Bronchial epithelial cell (primary cell): Measurements from ENCODE around the gene METTL25B. TPM values are rescaled to one million over a fixed set of nuclear protein-coding genes. Genes with fewer than 3 reads are reported as not detected.
"Not testable (repeated sequence)": the region's sequence is repeated elsewhere in the genome, so short reads cannot be mapped to it uniquely, and the experiment has no call there.

Experiments
- DNase-seq: peaks from one replicate; pipeline ENCODE4 v3.0.0-alpha.2; 2010; ENCODE audit warnings: low read depth
- FAIRE-seq: peaks from 2 replicates; lab custom pipeline; 2011; peaks lifted over from hg19 to GRCh38; lab: Jason Lieb, UNC
- H3K27me3 ChIP-seq: 2 replicates; pipeline ENCODE4 v1.5.1; 2011; ENCODE audit warnings: low read length; ENCODE audit not compliant: control insufficient read depth, insufficient read depth
- H3K36me3 ChIP-seq: 2 replicates; pipeline ENCODE4 v1.5.1; 2011; ENCODE audit warnings: low read length; ENCODE audit not compliant: control insufficient read depth, insufficient read depth
- H3K4me3 ChIP-seq: 2 replicates; pipeline ENCODE4 v1.5.1; 2011; ENCODE audit warnings: mild to moderate bottlenecking, low read depth, low read length, control low read depth
- total RNA-seq: library from RNA; depleted of rRNA; stranded (reverse); fragments of >200 nt; gene quantifications from 2 replicates; pipeline ENCODE4 v1.2.1, GENCODE V29; 2014
- TF ChIP-seq, protein P1 (sequence below): IDR thresholded peaks from 2 replicates; pipeline ENCODE4 v1.5.1; 2011; ENCODE audit warnings: mild to moderate bottlenecking, moderate library complexity, low read length, control low read depth, inconsistent platforms; ENCODE audit not compliant: insufficient read depth, severe bottlenecking

The METTL25B gene
- total RNA-seq, 1 donor from 2014 or later = 14.7 TPM

DNA sequence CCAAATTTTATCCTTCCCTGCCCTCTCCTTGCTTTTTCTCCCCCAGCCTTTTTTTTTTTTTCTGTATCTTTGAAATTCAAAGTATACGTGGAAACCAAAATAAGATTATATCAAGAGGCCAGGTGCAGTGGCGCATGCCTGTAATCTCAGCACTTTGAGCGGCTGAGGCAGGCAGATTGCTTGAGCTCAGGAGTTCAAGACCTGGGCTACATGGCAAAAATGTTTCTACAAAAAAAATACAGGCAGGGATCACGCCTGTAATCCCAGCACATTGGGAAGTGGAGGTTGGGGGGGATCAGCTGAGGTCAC is 32.5 kb downstream of the METTL25B start:
- H3K27me3 ChIP-seq = no peaks in the 10 kb centered on the region
- DNase-seq (no peak), FAIRE-seq (no peak)
- TF ChIP-seq, protein P1, sequence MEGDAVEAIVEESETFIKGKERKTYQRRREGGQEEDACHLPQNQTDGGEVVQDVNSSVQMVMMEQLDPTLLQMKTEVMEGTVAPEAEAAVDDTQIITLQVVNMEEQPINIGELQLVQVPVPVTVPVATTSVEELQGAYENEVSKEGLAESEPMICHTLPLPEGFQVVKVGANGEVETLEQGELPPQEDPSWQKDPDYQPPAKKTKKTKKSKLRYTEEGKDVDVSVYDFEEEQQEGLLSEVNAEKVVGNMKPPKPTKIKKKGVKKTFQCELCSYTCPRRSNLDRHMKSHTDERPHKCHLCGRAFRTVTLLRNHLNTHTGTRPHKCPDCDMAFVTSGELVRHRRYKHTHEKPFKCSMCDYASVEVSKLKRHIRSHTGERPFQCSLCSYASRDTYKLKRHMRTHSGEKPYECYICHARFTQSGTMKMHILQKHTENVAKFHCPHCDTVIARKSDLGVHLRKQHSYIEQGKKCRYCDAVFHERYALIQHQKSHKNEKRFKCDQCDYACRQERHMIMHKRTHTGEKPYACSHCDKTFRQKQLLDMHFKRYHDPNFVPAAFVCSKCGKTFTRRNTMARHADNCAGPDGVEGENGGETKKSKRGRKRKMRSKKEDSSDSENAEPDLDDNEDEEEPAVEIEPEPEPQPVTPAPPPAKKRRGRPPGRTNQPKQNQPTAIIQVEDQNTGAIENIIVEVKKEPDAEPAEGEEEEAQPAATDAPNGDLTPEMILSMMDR = no peak
- H3K4me3 ChIP-seq = no peak overlapping the region
- no peaks in the 10 kb centered on the region for H3K36me3 ChIP-seq

DNA sequence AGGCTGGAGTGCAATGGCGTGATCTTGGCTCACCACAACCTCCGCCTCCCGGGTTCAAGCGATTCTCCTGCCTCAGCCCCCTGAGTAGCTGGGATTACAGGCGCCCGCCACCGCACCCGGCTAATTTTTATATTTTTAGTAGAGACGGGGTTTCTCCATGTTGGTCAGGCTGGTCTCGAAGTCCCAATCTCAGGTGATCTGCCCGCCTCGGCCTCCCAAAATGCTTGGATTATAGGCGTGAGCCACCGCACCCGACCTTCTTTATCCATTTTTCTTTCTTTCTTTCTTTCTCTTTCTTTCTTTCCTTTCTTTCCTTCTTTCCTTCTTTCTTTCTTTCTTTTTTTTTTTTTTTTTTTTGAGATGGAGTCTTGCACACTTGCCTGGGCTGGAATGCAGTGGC is 36.9 kb downstream of the METTL25B start:
- H3K4me3 ChIP-seq, FAIRE-seq, H3K36me3 ChIP-seq, DNase-seq, H3K27me3 ChIP-seq: not testable (repeated sequence)

DNA sequence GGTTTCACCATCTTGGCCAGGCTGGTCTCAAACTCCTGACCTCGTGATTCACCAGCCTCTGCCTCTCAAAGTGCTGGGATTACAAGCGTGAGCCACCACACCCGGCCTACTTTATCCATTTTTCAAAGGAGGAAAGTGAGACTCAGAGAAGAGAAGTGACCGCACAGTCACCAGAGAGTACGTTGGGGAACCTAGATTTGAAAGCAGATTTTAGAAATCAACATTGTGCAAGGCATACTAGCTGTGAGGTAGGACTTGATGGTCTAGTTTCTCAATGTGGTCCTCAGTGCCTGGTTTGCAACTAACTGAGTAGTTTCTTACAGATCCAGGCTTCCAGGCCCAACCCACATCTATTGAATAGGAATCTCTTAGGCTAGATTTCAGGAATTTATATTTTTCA is 37.4 kb downstream of the METTL25B start:
- no peak overlapping the region for H3K4me3 ChIP-seq
- FAIRE-seq (no peak), DNase-seq (no peak)
- H3K36me3 ChIP-seq = no peaks in the 10 kb centered on the region
- no peaks in the 10 kb centered on the region for H3K27me3 ChIP-seq
- TF ChIP-seq, protein P1 = no peak

DNA sequence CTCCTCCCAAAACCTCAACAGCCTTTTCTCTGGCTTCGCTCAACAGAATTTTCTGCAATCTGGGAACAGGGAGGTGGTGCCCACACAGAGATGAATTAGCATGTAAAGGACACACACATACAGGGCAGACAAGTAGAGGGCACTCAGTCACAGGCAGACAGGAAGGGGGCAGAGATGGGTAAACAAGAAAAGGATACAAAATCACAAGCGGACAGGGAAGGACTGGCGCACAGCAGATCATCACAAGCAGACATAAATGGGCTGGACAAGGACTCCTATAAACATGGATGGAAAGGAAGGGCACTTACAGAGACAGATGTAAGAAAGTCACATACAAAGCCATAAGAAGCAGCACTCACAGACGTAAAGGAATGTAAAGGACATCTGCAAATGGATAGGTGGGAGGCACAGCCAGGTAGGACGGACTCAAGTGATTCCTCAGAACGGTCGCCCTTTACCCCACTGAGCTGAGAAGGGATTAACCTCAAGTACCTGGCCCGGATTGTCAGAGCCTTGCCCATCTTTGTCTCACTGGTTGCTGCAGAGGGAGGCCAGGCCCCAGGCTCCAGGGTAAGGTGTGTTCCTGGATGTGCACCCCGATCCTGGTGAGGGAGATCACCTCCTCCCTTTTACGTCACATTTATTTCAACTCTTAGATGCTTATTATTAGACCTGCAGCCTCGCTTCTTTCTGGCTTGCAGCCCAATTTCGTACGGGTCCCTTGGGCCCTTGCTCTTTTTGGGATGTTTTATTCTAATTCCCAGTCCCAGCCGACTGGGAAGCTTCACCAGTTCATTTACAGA is 38.2 kb downstream of the METTL25B start:
- DNase-seq = peak; percentile 30
- no peak for FAIRE-seq
- TF ChIP-seq, protein P1 = no peak

DNA sequence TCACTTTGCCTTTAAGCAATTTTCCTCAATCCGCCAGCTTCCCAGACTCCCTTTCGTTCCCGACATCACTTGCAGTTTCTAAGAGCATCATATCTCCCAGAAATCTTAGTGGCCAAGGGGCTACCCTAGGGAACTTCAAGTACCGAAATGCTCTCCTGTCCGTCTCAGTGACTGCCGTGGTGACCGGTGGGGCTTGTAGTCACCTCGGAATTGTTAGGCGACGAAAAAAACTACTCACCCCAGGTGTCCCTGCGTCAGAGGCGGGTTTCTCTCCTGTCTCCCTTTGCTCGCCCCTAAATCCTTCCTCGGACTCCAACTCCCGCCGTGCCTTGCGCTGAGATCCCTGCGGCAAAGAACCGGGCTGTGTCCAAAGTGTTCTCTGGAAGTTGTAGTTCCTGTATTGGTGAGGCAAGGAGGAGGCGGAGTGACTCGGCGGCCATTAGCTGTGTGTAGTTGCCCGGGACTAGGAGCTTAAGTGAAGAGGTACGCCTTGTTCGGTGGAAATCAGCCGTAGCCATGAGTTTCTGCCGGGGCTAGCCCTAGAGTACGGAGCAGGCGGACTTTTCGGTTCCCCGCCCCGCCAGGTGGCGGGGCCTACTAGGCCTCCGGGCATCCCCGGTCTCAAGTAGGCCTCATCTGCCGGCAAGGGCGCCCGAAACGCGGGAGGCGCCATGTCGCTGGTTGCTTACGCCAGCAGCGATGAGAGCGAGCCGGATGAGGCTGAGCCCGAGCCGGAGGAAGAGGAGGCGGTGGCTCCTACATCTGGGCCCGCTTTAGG is 39.0 kb downstream of the METTL25B start, which contains the start of gene PRCC:
TSS of gene PRCC (plus strand) at position 435 of the 778 bp plus-strand sequence. CDS start at position 672, 237 bp downstream.
- peak; percentile 91 for FAIRE-seq
- peak; percentile 100 for DNase-seq
- Histone ChIP-seq H3K4me3 (peak within 1 kb of the TSS; percentile 95), H3K27me3 (no peaks in the 10 kb centered on the region), H3K36me3 (peaks cover 4% of the 10 kb centered on the region)
- TF ChIP-seq, protein P1 = peak; percentile 4

More for the DNA sequence above, 38.2 kb downstream of the METTL25B start:
- peaks cover 3% of the 10 kb centered on the region for H3K36me3 ChIP-seq
- H3K27me3 ChIP-seq = no peaks in the 10 kb centered on the region
- H3K4me3 ChIP-seq = peak overlapping the region; percentile 95
